NCI-H526 (cell line): Measurements from ENCODE around the gene SMIM24.

Source experiments
- DNase-seq, 2 experiments: peaks; one replicate each; lab custom pipeline; 2025; lab: John Stamatoyannopoulos, UW

The SMIM24 gene

GRCh38 chr19:3497757-3498520, 17.6 kb upstream of the SMIM24 start:
- DNase-seq: no peak

GRCh38 chr19:3496392-3497273, 16.3 kb upstream of the SMIM24 start:
- DNase-seq: no peak

- DNase-seq: peak in 1 of 2 experiments; percentile 60
These were observed 14.2 kb upstream of the SMIM24 start for GRCh38 chr19:3494559-3494958.

GRCh38 chr19:3494051-3494450, 13.7 kb upstream of the SMIM24 start:
- DNase-seq: no peak

- DNase-seq: no peak
These were observed 13.3 kb upstream of the SMIM24 start for GRCh38 chr19:3493651-3494050.

GRCh38 chr19:3492919-3493318, 12.6 kb upstream of the SMIM24 start:
- no peak for DNase-seq

GRCh38 chr19:3492131-3492839, 12.0 kb upstream of the SMIM24 start:
- DNase-seq: no peak

- no peak for DNase-seq
These were observed 11.2 kb upstream of the SMIM24 start for GRCh38 chr19:3491396-3492119.

GRCh38 chr19:3483226-3483628, 2.9 kb upstream of the SMIM24 start, which contains the start of gene SMIM44:
Gene SMIM44, minus strand, starts transcription at chr19:3483441. Its CDS starts 38 bp downstream, at chr19:3483403.
- DNase-seq: no peak

GRCh38 chr19:3482507-3483225, 2.3 kb upstream of the SMIM24 start:
- DNase-seq: peak in 1 of 2 experiments; percentile 14

GRCh38 chr19:3481241-3482090, 1.1 kb upstream of the SMIM24 start:
- DNase-seq: no peak

GRCh38 chr19:3479834-3480215, 500 bp downstream of the SMIM24 start:
- peak in 1 of 2 experiments; percentile 51 for DNase-seq

GRCh38 chr19:3479177-3479833, 1.0 kb downstream of the SMIM24 start:
- peak; percentile 19 to 64 for DNase-seq

GRCh38 chr19:3478409-3479176, 1.7 kb downstream of the SMIM24 start:
- DNase-seq: no peak

- no peak for DNase-seq
These were observed 2.4 kb downstream of the SMIM24 start for GRCh38 chr19:3477951-3478350.

- DNase-seq: no peak
These were observed 2.8 kb downstream of the SMIM24 start for GRCh38 chr19:3477506-3477905.

- no peak for DNase-seq
These were observed 3.5 kb downstream of the SMIM24 start for GRCh38 chr19:3476830-3477229.

- DNase-seq: no peak
These were observed 4.9 kb downstream of the SMIM24 start for GRCh38 chr19:3475449-3475848.

GRCh38 chr19:3474614-3475013, 5.7 kb downstream of the SMIM24 start:
- DNase-seq: no peak
